Measurements from ENCODE around the gene CNRIP1.

- TF ChIP-seq PBX3 (IDR thresholded peaks at IDR 0.05) (no peak), POLR2A (IDR thresholded peaks at IDR 0.05; ENCODE audit: low read length) (no peak), MYC (IDR thresholded peaks at IDR 0.05; ENCODE audit: borderline replicate concordance, low read length) (no peak), CTCF (IDR thresholded peaks at IDR 0.05) (peak; percentile 87), JUNB (IDR thresholded peaks at IDR 0.05) (no peak), ESRRA (IDR thresholded peaks at IDR 0.05; ENCODE audit: borderline replicate concordance, low read length) (no peak), RFX5 (IDR thresholded peaks at IDR 0.05) (no peak), BHLHE40 (IDR thresholded peaks at IDR 0.05; ENCODE audit: low read depth, low read length) (no peak), RNF2 (IDR thresholded peaks at IDR 0.05; ENCODE audit: borderline replicate concordance, low read depth) (no peak), EP300 (IDR thresholded peaks at IDR 0.05) (no peak), FOSL2 (IDR thresholded peaks at IDR 0.05) (no peak), FOSL2 (CRISPR knock-in tag; IDR thresholded peaks at IDR 0.05) (no peak), MAX (IDR thresholded peaks at IDR 0.05) (no peak), CHD4 (IDR thresholded peaks at IDR 0.05; ENCODE audit: borderline replicate concordance) (no peak)
These were observed 36.8 kb downstream of the CNRIP1 start for GRCh38 chr2:68282811-68283418.

Data from A549 (cell line).